GM12872 (cell line): ENCODE measurements around the gene APOL6.

Experiments used
- CTCF ChIP-seq: IDR thresholded peaks from 3 replicates; pipeline ENCODE4 v1.5.1; 2011; ENCODE audit warnings: low read depth, mild to moderate bottlenecking, low read length, moderate library complexity; ENCODE audit not compliant: insufficient read depth

The APOL6 gene

GRCh38 chr22:35703861-35704584, 55.8 kb downstream of the APOL6 start:
- no peak for TF ChIP-seq CTCF

DNA sequence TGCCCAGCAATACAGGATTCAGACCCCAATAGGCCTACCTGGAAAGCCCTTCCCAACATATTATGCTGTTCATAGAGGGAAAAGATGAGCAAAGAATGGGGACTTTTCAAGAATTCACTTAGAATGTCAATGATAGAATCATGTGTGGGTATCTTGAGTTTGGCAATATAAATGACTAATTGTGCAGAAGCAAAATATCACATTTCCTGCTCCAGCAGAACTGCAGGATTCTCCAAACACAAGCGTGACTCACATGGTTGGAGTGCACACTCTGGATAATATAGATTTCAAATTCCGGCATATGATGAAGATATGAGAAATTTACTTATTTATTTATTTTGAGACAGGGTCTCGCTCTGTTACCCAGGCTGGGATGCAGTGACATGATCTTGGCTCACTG, 56.9 kb downstream of the APOL6 start:
- TF ChIP-seq CTCF: no peak

GRCh38 chr22:35708453-35708852, 60.2 kb downstream of the APOL6 start:
- TF ChIP-seq CTCF: no peak

DNA sequence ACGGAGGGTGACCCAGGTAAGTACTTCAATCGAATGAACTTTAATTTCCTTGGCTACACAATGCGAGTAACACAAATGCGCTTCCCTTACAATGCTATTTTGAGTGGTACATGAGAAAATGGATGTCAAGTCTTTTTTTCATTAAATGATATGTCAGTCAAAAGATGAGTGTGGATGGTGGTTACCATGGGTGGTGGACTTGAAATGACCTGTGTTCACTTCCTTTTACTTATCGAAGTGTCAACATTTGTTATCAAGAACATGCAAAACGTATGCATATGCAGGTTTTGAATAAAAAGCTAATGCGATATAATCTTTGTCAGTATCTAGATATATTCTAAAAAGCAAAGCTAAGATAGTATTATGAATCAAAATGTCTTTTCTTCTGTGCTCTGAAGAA, 60.7 kb downstream of the APOL6 start:
- no peak for TF ChIP-seq CTCF

- TF ChIP-seq CTCF: no peak
Observed at GRCh38 chr22:35711336-35711735, 63.1 kb downstream of the APOL6 start.

GRCh38 chr22:35712672-35713071, 64.4 kb downstream of the APOL6 start:
- no peak for TF ChIP-seq CTCF

DNA sequence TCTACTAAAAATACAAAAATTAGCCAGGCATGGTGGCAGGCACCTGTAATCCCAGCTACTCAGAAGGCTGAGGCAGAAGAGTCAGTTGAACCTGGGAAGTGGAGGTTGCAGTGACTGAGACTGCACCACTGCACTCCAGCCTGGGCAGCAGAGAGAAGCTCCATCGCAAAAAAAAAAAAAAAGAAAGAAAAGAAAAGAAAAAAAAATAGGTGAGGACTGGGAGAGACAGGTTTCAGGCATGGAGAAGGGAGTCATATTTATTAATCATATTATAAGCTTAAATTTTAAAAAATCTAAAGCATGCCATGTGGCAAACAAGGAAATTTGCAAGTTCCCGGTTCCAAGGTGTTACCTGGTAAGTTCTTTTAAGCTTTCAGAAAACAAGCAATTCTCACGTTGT, 69.3 kb downstream of the APOL6 start, which contains the start of gene APOL5:
Gene APOL5, plus strand, starts transcription at position 301 of the 400 bp plus-strand sequence. Its CDS starts 0 bp downstream, at position 301.
- no peak for TF ChIP-seq CTCF
